ENCODE data around the gene PLPPR5.

- TF ChIP-seq CTCF (conservative IDR thresholded peaks at IDR 0.05 in 1 of 2, IDR thresholded peaks at IDR 0.05 in 1 of 2; ENCODE audit: low read depth in 1 of 2, low read length in 2 of 2) = no peak
- no peak for TF ChIP-seq EZH2 (IDR thresholded peaks at IDR 0.05; ENCODE audit: low read length, missing control alignments)
These were observed 154.6 kb downstream of the PLPPR5 start for GRCh38 chr1:98849969-98850636.
